Naive thymus-derived CD4-positive, alpha-beta T cell (primary cell): ENCODE measurements around the gene CSNK1G2. TPM values are rescaled to one million over a fixed set of nuclear protein-coding genes. Genes with fewer than 3 reads are reported as not detected.

Experiments
- ATAC-seq: fragments of 150-1000 bp; cut with Tn5 transposase; 2 replicates; pipeline ENCODE4 v1.10.0; 2021; ENCODE audit warnings: mild to moderate bottlenecking, moderate library complexity
- CTCF ChIA-PET: fragments of 350-600 bp; sonication (Branson Sonifier 250); formaldehyde crosslinking; loops from one replicate; lab custom pipeline; 2021; ENCODE audit warnings: antibody characterized with exemption; lab: Charles Lee
- POLR2A ChIA-PET: fragments of 350-600 bp; sonication (Branson Sonifier 250); formaldehyde crosslinking; loops from one replicate; lab custom pipeline; 2021; ENCODE audit warnings: antibody characterized with exemption, inconsistent platforms; lab: Charles Lee
- DNase-seq, 9 donors: peaks; one replicate each; pipeline versions ENCODE4 v3.0.0 to v3.0.0-alpha.2; 2020 to 2022; ENCODE audit warnings: mixed read lengths in 1 of 9
- H3K27ac ChIP-seq: one replicate; pipeline ENCODE4 v1.7.0; 2013; ENCODE audit warnings: mild to moderate bottlenecking, low read depth, low read length, moderate library complexity
- H3K27me3 ChIP-seq, 2 donors: one replicate each; pipeline ENCODE4 v1.7.0; 2013; ENCODE audit warnings: low read length in 2 of 2, mild to moderate bottlenecking in 2 of 2, moderate library complexity in 2 of 2; ENCODE audit not compliant: control insufficient read depth in 2 of 2, insufficient read depth in 2 of 2
- H3K36me3 ChIP-seq, 3 experiments: 1 replicate in 2 of 3; 2 replicates in 1 of 3; pipeline ENCODE4 v1.7.0; 2013; ENCODE audit warnings: low read length in 3 of 3, mild to moderate bottlenecking in 3 of 3, moderate library complexity in 1 of 3; ENCODE audit not compliant: insufficient read depth in 3 of 3, control insufficient read depth in 2 of 3
- H3K4me1 ChIP-seq, 2 donors: one replicate each; pipeline ENCODE4 v1.7.0; 2013; ENCODE audit warnings: low read length in 2 of 2, mild to moderate bottlenecking in 2 of 2, moderate library complexity in 1 of 2; ENCODE audit not compliant: control insufficient read depth in 2 of 2, insufficient read depth in 2 of 2
- H3K4me3 ChIP-seq: 2 replicates; pipeline ENCODE4 v1.7.0; 2013; ENCODE audit warnings: mild to moderate bottlenecking, low read length
- H3K9me3 ChIP-seq, 3 experiments: 1 replicate in 2 of 3; 2 replicates in 1 of 3; pipeline ENCODE4 v1.7.0; 2013; ENCODE audit warnings: low read length in 3 of 3; ENCODE audit not compliant: control insufficient read depth in 2 of 3
- H3K27ac Mint-ChIP-seq, 9 donors: one replicate each; pipeline ENCODE4 v1.8.0; 2020 to 2022; ENCODE audit warnings: mixed read lengths in 9 of 9, mild to moderate bottlenecking in 8 of 9, moderate library complexity in 5 of 9, inconsistent platforms in 2 of 9
- H3K27me3 Mint-ChIP-seq, 5 donors: one replicate each; pipeline ENCODE4 v1.8.0; 2021 to 2022; ENCODE audit warnings: mixed read lengths in 5 of 5, mild to moderate bottlenecking in 1 of 5
- H3K36me3 Mint-ChIP-seq, 5 donors: one replicate each; pipeline ENCODE4 v1.8.0; 2020 to 2022; ENCODE audit warnings: mixed read lengths in 5 of 5, mild to moderate bottlenecking in 3 of 5, inconsistent platforms in 1 of 5
- H3K4me1 Mint-ChIP-seq, 7 donors: one replicate each; pipeline ENCODE4 v1.8.0; 2020 to 2022; ENCODE audit warnings: mixed read lengths in 7 of 7, mild to moderate bottlenecking in 3 of 7, inconsistent platforms in 1 of 7
- H3K4me3 Mint-ChIP-seq, 10 donors: one replicate each; pipeline ENCODE4 v1.8.0; 2020 to 2022; ENCODE audit warnings: mild to moderate bottlenecking in 10 of 10, mixed read lengths in 10 of 10, moderate library complexity in 6 of 10, inconsistent platforms in 2 of 10
- H3K9me3 Mint-ChIP-seq, 11 donors: one replicate each; pipeline ENCODE4 v1.8.0; 2020 to 2022; ENCODE audit warnings: mixed read lengths in 11 of 11, mild to moderate bottlenecking in 4 of 11, inconsistent platforms in 1 of 11, moderate library complexity in 1 of 11
- intact Hi-C, 2 donors: fragments of 100-400 bp; cut with micrococcal nuclease; formaldehyde crosslinking; loops; one replicate each; pipeline ENCODE4 v1.15.1; 2023
- polyA plus RNA-seq, 2 donors: library from polyadenylated mRNA; unstranded; fragments of 300-500 nt; fragmentation: Illumina TruSeq; gene quantifications; one replicate each; pipeline ENCODE4 v1.2.3, GENCODE V29; 2021
- total RNA-seq, 6 experiments: library from RNA in 5 of 6; stranded (reverse) in 5 of 6; gene quantifications; 1 replicate in 5 of 6; 2 replicates in 1 of 6; pipeline ENCODE4 v1.2.3 and lab custom pipeline; 2021 to 2026

CSNK1G2 gene
- total and polyA plus RNA-seq, 7 experiments from 2014 or later, result 18.1 to 145 (median 115) TPM

- intact Hi-C loops, result no loop called here
- no peak overlapping the region for H3K4me3 Mint-ChIP-seq
- H3K27me3 ChIP-seq, result no peaks in the 10 kb centered on the region
- H3K36me3 ChIP-seq, result peaks cover 0 to 14% (median 0%) of the 10 kb centered on the region in 3 experiments
- H3K27me3 Mint-ChIP-seq, result no peaks in the 10 kb centered on the region
- peaks cover 0 to 2% (median 0%) of the 10 kb centered on the region in 11 donors for H3K9me3 Mint-ChIP-seq
- ATAC-seq, result no peak
- no peak overlapping the region for H3K4me3 ChIP-seq
- peaks cover 11 to 51% (median 32%) of the 10 kb centered on the region in 7 donors for H3K4me1 Mint-ChIP-seq
- ChIA-PET CTCF (no interaction called here), POLR2A (interaction anchor here (0.6 to 1.3 kb wide), 2 partner anchors 11 to 33 kb away, joined by 3 to 8 read pairs; no protein-coding TSS in a partner anchor)
- peaks cover 10% of the 10 kb centered on the region in 2 donors for H3K4me1 ChIP-seq
- DNase-seq, result no peak
- peaks cover 0 to 4% (median 1%) of the 10 kb centered on the region in 5 donors for H3K36me3 Mint-ChIP-seq
- H3K27ac Mint-ChIP-seq, result no peak overlapping the region
- H3K9me3 ChIP-seq, result no peaks in the 10 kb centered on the region
- no peak overlapping the region for H3K27ac ChIP-seq
Observed at GRCh38 chr19:1908364-1908678, 32.7 kb upstream of the CSNK1G2 start.

- H3K27me3 Mint-ChIP-seq, result no peaks in the 10 kb centered on the region
- peaks cover 0 to 2% (median 0%) of the 10 kb centered on the region in 11 donors for H3K9me3 Mint-ChIP-seq
- Histone ChIP-seq H3K9me3 (no peaks in the 10 kb centered on the region), H3K27me3 (no peaks in the 10 kb centered on the region), H3K27ac (no peak overlapping the region), H3K4me1 (peaks cover 6 to 7% of the 10 kb centered on the region in 2 donors), H3K36me3 (peaks cover 0 to 23% (median 0%) of the 10 kb centered on the region in 3 experiments), H3K4me3 (no peak overlapping the region)
- peak overlapping the region in 1 of 10 donors; percentile 23 for H3K4me3 Mint-ChIP-seq
- peak overlapping the region in 1 of 9 donors; percentile 60 for H3K27ac Mint-ChIP-seq
- peaks cover 0 to 4% (median 2%) of the 10 kb centered on the region in 5 donors for H3K36me3 Mint-ChIP-seq
- DNase-seq (no peak), ATAC-seq (no peak)
- intact Hi-C loops, result no loop called here
- ChIA-PET CTCF (interaction anchor here (0.6 kb wide), 1 partner anchor 20 kb away, joined by 3 read pairs; no protein-coding TSS in a partner anchor), POLR2A (interaction anchor here (1.3 kb wide), 1 partner anchor 35 kb away, joined by 3 read pairs; no protein-coding TSS in a partner anchor)
- peaks cover 6 to 37% (median 20%) of the 10 kb centered on the region in 7 donors for H3K4me1 Mint-ChIP-seq
Observed at GRCh38 chr19:1909761-1910080, 31.3 kb upstream of the CSNK1G2 start.

GRCh38 chr19:1910177-1910576 lies 30.8 kb upstream of the CSNK1G2 start:
- intact Hi-C loops, result no loop called here
- Histone ChIP-seq H3K4me1 (peaks cover 4 to 6% of the 10 kb centered on the region in 2 donors), H3K4me3 (no peak overlapping the region), H3K36me3 (peaks cover 0 to 23% (median 0%) of the 10 kb centered on the region in 3 experiments), H3K27ac (no peak overlapping the region), H3K27me3 (no peaks in the 10 kb centered on the region), H3K9me3 (no peaks in the 10 kb centered on the region)
- Mint-ChIP-seq H3K4me1 (peaks cover 6 to 32% (median 20%) of the 10 kb centered on the region in 7 donors), H3K4me3 (peak overlapping the region in 5 of 10 donors; percentile 11 to 42 (median 29)), H3K9me3 (peaks cover 0 to 2% (median 0%) of the 10 kb centered on the region in 11 donors), H3K27me3 (no peaks in the 10 kb centered on the region), H3K27ac (peak overlapping the region in 5 of 9 donors; percentile 33 to 74 (median 60)), H3K36me3 (peaks cover 0 to 4% (median 2%) of the 10 kb centered on the region in 5 donors)
- POLR2A ChIA-PET, result no interaction called here
- CTCF ChIA-PET, result interaction anchor here (0.6 kb wide), 1 partner anchor 19 kb away, joined by 3 read pairs; no protein-coding TSS in a partner anchor
- ATAC-seq, result no peak
- DNase-seq, result no peak

GRCh38 chr19:1911098-1911497 lies 29.9 kb upstream of the CSNK1G2 start:
- Mint-ChIP-seq H3K27me3 (no peaks in the 10 kb centered on the region), H3K9me3 (no peaks in the 10 kb centered on the region), H3K27ac (peak overlapping the region in 1 of 9 donors; percentile 31), H3K4me1 (peaks cover 6 to 26% (median 15%) of the 10 kb centered on the region in 7 donors), H3K36me3 (peaks cover 0 to 4% (median 2%) of the 10 kb centered on the region in 5 donors), H3K4me3 (no peak overlapping the region)
- no peaks in the 10 kb centered on the region for H3K9me3 ChIP-seq
- ChIA-PET CTCF (no interaction called here), POLR2A (no interaction called here)
- H3K4me1 ChIP-seq, result peaks cover 0 to under 1% of the 10 kb centered on the region in 2 donors
- H3K4me3 ChIP-seq, result no peak overlapping the region
- H3K27me3 ChIP-seq, result no peaks in the 10 kb centered on the region
- peaks cover 0 to 23% (median 0%) of the 10 kb centered on the region in 3 experiments for H3K36me3 ChIP-seq
- DNase-seq (no peak), ATAC-seq (no peak)
- intact Hi-C loops, result no loop called here
- H3K27ac ChIP-seq, result no peak overlapping the region

GRCh38 chr19:1911995-1912394 lies 29.0 kb upstream of the CSNK1G2 start:
- ATAC-seq, result no peak
- POLR2A ChIA-PET, result no interaction called here
- CTCF ChIA-PET, result no interaction called here

GRCh38 chr19:1912760-1913505 lies 28.0 kb upstream of the CSNK1G2 start:
- Histone ChIP-seq H3K9me3 (no peaks in the 10 kb centered on the region), H3K27me3 (no peaks in the 10 kb centered on the region), H3K36me3 (peaks cover 0 to 29% (median 0%) of the 10 kb centered on the region in 3 experiments), H3K4me1 (no peaks in the 10 kb centered on the region), H3K4me3 (no peak overlapping the region), H3K27ac (no peak overlapping the region)
- H3K27ac Mint-ChIP-seq, result peak overlapping the region in 1 of 9 donors; percentile 26
- H3K9me3 Mint-ChIP-seq, result no peaks in the 10 kb centered on the region
- intact Hi-C loops, result no loop called here
- no peaks in the 10 kb centered on the region for H3K27me3 Mint-ChIP-seq
- ATAC-seq (no peak), DNase-seq (no peak)
- peaks cover 6 to 21% (median 15%) of the 10 kb centered on the region in 7 donors for H3K4me1 Mint-ChIP-seq
- no peak overlapping the region for H3K4me3 Mint-ChIP-seq
- CTCF ChIA-PET, result no interaction called here
- POLR2A ChIA-PET, result no interaction called here
- peaks cover 0 to 4% (median 2%) of the 10 kb centered on the region in 5 donors for H3K36me3 Mint-ChIP-seq

More at GRCh38 chr19:1911995-1912394, 29.0 kb upstream of the CSNK1G2 start:
- intact Hi-C loops, result no loop called here
- Mint-ChIP-seq H3K4me3 (no peak overlapping the region), H3K27me3 (no peaks in the 10 kb centered on the region), H3K9me3 (no peaks in the 10 kb centered on the region), H3K27ac (no peak overlapping the region), H3K4me1 (peaks cover 6 to 24% (median 15%) of the 10 kb centered on the region in 7 donors), H3K36me3 (peaks cover 0 to 4% (median 2%) of the 10 kb centered on the region in 5 donors)
- Histone ChIP-seq H3K27ac (no peak overlapping the region), H3K4me3 (no peak overlapping the region), H3K27me3 (no peaks in the 10 kb centered on the region), H3K36me3 (peaks cover 0 to 23% (median 0%) of the 10 kb centered on the region in 3 experiments), H3K9me3 (no peaks in the 10 kb centered on the region), H3K4me1 (no peaks in the 10 kb centered on the region)
- DNase-seq, result no peak
